ENCODE measurements around the gene TCF7L2.

The TCF7L2 gene

GRCh38 chr10:112967200-112967599, 17.2 kb downstream of the TCF7L2 start:
- no peak for DNase-seq

- DNase-seq = no peak
These were observed 19.1 kb downstream of the TCF7L2 start for GRCh38 chr10:112969131-112969530.

GRCh38 chr10:112969542-112969941, 19.5 kb downstream of the TCF7L2 start:
- no peak for DNase-seq

- DNase-seq = no peak
These were observed 20.0 kb downstream of the TCF7L2 start for GRCh38 chr10:112970021-112970420.

GRCh38 chr10:112972606-112973005, 22.6 kb downstream of the TCF7L2 start:
- DNase-seq = no peak

GRCh38 chr10:112973046-112973445, 23.0 kb downstream of the TCF7L2 start:
- DNase-seq = no peak

GRCh38 chr10:112973805-112974204, 23.8 kb downstream of the TCF7L2 start:
- DNase-seq = no peak

DNA sequence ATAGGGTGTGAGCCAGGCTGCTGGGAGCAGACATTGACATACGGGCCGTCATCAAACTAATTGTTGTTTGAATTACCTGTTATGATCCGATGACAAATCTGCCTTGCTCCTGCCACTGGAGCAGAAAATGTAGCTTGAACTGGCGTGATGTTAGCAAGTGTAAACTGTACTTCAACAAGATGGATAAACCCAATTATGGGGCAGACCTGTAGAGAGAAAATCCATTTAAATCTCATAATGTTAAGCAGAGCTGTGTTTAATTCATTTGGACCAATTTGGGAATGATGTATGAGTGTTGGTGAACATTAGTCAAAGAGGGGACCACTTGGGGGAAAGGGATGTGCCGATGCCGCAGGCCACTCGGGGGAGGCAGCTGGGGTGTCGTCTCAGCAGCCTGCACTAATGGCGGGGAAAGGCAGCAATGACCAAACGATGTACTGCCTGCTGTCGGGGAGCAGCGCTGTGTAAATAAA, 27.4 kb downstream of the TCF7L2 start:
- no peak for DNase-seq

DNA sequence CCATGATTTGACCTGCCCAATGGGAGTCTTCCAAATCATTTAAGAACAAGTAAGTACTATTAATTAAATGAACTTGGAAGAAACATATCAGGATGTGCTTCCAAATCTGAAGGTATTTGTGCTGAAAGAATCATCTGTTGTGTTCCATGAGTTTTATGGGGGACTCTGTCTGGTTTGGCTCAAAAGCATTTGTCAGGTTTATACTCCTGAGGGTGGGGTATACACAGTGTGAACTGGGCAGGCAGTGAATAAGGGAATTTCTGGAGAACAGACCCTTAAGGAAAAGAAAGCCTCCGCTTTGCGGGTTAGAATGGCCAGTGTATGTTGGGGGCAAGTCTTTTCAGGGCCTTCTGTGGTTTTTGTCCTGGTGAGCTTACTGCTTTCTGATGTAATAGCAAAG, 29.9 kb downstream of the TCF7L2 start:
- DNase-seq = no peak

DNA sequence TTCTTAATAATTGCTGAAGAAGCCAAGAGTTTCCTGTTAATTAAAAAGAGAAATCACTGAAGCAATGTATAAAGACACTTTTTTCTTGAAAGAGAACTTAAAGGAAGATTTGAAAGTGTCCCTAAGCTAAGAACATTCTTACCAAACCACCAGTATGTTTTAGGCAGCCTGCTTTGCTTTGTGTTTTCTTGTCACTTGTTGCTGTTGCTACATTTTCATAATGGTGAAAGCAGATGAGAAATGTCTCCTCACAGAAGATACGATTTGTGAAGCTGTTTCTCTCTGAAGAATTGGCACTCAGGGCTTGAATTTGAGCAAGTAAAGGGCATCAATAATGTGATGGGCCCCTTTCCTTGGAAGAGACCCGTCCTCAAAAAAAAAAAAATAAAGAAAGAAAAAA, 30.9 kb downstream of the TCF7L2 start:
- DNase-seq = no peak

GRCh38 chr10:112981553-112981952, 31.5 kb downstream of the TCF7L2 start:
- no peak for DNase-seq

DNA sequence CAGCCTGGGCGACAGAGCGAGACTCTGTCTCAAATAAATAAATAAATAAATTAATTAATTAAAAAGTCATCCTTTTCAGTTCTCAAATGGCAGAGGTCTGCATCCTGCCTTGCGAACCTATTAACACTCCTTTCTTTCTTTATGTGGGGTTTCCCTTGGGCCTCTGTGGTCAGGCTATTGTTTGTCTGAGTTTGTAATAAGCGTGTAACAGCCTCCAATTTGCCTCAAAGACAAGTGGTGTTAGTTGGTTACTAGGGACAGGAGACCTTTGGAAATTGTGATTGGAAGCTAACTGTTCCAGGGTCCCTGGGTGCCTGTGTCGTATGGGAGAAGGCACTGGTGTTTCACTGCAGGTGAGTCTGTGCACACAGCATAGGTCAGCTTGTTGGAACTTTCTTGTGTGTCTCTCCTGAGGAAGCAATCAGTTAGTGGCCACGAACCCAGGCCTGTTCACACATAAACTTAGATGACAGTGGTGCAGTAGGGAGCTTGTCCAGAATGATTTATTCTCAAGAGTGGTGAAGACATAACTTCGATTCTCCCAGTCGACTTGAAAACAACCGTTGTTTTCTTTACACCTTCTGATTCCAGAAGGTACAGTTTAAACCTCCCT, 33.5 kb downstream of the TCF7L2 start:
- DNase-seq = no peak

GRCh38 chr10:112984756-112985155, 34.7 kb downstream of the TCF7L2 start:
- no peak for DNase-seq

GRCh38 chr10:112985690-112986543, 35.9 kb downstream of the TCF7L2 start:
- DNase-seq = no peak

DNA sequence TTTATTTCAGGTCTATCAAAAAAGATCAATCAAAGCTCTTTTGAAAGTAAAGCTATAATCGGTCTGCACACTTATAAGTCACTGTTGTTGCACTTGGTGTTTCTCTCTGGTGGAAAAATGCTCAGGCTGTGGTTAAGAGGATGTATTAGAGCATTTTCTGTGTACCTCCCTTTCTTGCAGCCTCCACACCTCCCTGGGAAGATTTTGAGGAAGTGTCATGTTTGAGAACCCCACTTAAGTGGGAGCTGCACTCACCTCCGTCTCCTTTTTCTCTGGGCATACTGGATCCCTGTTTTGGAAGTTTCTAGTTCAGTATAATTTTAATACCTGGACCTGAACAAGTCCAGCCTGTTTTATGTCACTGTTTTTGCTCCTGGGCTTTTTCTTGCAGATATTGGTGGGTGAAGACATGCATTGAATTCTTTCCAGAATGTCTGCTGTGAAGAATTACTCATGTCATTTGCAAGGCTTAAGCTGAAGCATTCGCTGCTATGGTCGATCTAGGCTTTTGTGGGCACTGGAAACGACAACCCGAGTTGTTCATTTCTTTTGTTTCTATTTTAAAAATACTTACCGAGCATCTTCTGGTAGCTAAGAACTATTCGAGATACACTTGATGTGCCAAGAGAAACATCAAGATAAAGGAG, 36.6 kb downstream of the TCF7L2 start:
- no peak for DNase-seq

DNA sequence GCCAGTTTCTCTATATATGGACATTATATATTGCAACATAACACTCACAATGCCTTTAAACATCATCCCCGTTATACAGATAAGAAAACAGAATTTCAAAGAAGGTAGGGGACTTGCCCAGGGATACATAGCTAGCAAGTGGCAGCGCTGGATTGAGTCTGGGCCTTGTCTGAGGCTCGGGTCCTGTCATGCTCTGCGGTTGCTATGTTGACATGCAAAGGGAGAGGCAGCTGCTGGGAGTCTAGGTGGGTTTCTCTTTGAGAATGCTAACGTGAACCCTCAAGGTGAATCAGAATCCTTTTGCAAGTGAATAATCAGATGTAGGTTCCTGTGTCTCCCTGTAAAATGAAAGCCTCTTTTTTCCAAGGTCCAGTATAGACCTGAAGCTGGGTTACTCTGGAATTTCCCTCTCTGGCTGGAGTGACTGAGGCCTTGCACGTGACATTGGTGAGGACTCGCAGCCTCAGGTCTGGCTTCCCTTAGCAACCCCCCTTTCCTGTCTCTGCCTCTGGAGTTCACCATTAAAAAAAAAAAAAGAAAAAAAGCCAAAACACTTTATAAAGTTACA, 38.9 kb downstream of the TCF7L2 start:
- DNase-seq = no peak

- no peak for DNase-seq
These were observed 39.8 kb downstream of the TCF7L2 start for GRCh38 chr10:112989826-112990225.

GRCh38 chr10:112990271-112990670, 40.2 kb downstream of the TCF7L2 start:
- DNase-seq = no peak

GRCh38 chr10:112991888-112992491, 41.9 kb downstream of the TCF7L2 start:
- no peak for DNase-seq

- DNase-seq = no peak
These were observed 46.4 kb downstream of the TCF7L2 start for GRCh38 chr10:112996462-112996861.

- DNase-seq = no peak
These were observed 49.1 kb downstream of the TCF7L2 start for GRCh38 chr10:112999102-112999501.

DNA sequence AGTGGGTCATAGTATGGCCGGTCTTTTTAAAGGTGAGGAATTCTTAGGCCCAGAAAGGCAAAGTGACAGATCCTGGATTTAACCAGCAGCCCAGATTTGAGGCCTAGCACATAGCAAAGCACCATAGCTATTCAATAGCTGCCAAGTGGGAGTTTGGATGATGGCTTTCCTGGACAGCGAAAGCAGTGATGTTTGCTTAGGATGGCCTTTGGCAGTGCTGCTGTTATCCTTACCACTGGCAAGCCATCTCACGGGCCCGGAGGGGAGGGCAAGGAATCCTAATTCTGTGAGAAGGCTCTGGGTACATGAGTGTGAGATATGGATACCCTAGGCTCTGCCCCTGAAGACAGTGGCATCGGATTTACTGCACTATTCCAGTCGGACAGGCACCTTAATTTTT, 50.4 kb downstream of the TCF7L2 start:
- no peak for DNase-seq

Data from NCI-H2107 (cell line).